GM12878 (cell line): Measurements from ENCODE around the gene GIMD1. TPM values are rescaled to one million over a fixed set of nuclear protein-coding genes. Genes with fewer than 3 reads are reported as not detected.

ENCODE experiments used
- ATAC-seq: fragments of 200-7000 bp; cut with Tn5 transposase; 3 replicates; pipeline ENCODE4 v1.9.1; 2020; ENCODE audit warnings: mild to moderate bottlenecking, moderate library complexity
- BruUV-seq: library from RNA; stranded (reverse); fragments of 400-500 nt; replicated peaks from 2 replicates; lab custom pipeline; 2021; lab: Mats Ljungman, UMichigan
- CTCF ChIA-PET: fragments of 300-600 bp; sonication (Branson Sonifier 250); formaldehyde crosslinking; extraction: SDS; loops from one replicate; lab custom pipeline; 2021; ENCODE audit warnings: inconsistent platforms; lab: Yijun Ruan, JAX
- POLR2A ChIA-PET: fragments of 350-600 bp; formaldehyde crosslinking; extraction: SDS; loops from one replicate; lab custom pipeline; 2021; ENCODE audit warnings: inconsistent platforms; lab: Charles Lee
- RAD21 ChIA-PET: fragments of 300-600 bp; sonication (Branson Sonifier 250); formaldehyde crosslinking; loops from one replicate; lab custom pipeline; 2023; ENCODE audit warnings: antibody characterized with exemption; ENCODE audit not compliant: unreplicated experiment; lab: Charles Lee
- SMC1A ChIA-PET: fragments of 300-600 bp; sonication (Branson Sonifier 250); formaldehyde crosslinking; loops from one replicate; lab custom pipeline; 2023; ENCODE audit not compliant: unreplicated experiment, uncharacterized antibody; lab: Charles Lee
- DNase-seq: peaks from one replicate; pipeline ENCODE4 v3.0.0-alpha.2; 2011; ENCODE audit warnings: low read depth, low spot score
- FAIRE-seq: peaks from 3 replicates; lab custom pipeline; 2011; peaks lifted over from hg19 to GRCh38; lab: Jason Lieb, UNC
- H2AFZ ChIP-seq: 2 replicates; pipeline ENCODE4 v1.6.0; 2011; ENCODE audit warnings: low read depth, low read length, control low read depth; ENCODE audit not compliant: control insufficient read depth
- H3K27ac ChIP-seq: 2 replicates; pipeline ENCODE4 v1.5.1; 2011; ENCODE audit warnings: control low read depth; ENCODE audit not compliant: control insufficient read depth, insufficient read depth
- H3K27me3 ChIP-seq, 2 experiments: replicated peaks in 1 of 2; 2 replicates each; pipeline versions ENCODE4 v1.6.0 to v1.6.1; 2011; ENCODE audit warnings: low read length in 1 of 2; ENCODE audit not compliant: control insufficient read depth in 2 of 2, insufficient read depth in 2 of 2
- H3K36me3 ChIP-seq, 2 experiments: 2 replicates each; pipeline ENCODE4 v1.5.1; 2011; ENCODE audit warnings: low read length in 1 of 2; ENCODE audit not compliant: control insufficient read depth in 2 of 2, insufficient read depth in 2 of 2
- H3K4me1 ChIP-seq: 2 replicates; pipeline ENCODE4 v1.6.1; 2011; ENCODE audit warnings: mild to moderate bottlenecking, low read length, moderate library complexity, mixed read lengths; ENCODE audit not compliant: control insufficient read depth, insufficient read depth
- H3K4me2 ChIP-seq: 2 replicates; pipeline ENCODE4 v1.6.0; 2011; ENCODE audit warnings: control low read depth; ENCODE audit not compliant: control insufficient read depth, insufficient read depth
- H3K4me3 ChIP-seq: fragments of 200-600 bp; sonication (generic); 2 replicates; pipeline ENCODE4 v1.5.1; 2016
- H3K79me2 ChIP-seq: 2 replicates; pipeline ENCODE4 v1.6.0; 2011; ENCODE audit warnings: low read length; ENCODE audit not compliant: control insufficient read depth, insufficient read depth
- H3K9ac ChIP-seq: 2 replicates; pipeline ENCODE4 v1.8.0; 2011; ENCODE audit warnings: low read length, control low read depth, mixed read lengths; ENCODE audit not compliant: control insufficient read depth, insufficient read depth
- H3K9me3 ChIP-seq: replicated peaks from 3 replicates; pipeline ENCODE4 v1.5.1; 2011; ENCODE audit warnings: mild to moderate bottlenecking, low read length; ENCODE audit not compliant: control insufficient read depth, insufficient read depth
- H4K20me1 ChIP-seq: 2 replicates; pipeline ENCODE4 v1.6.0; 2011; ENCODE audit not compliant: control insufficient read depth, insufficient read depth
- BMI1 ChIP-seq: fragments of 450-650 bp; IDR thresholded peaks from 2 replicates; pipeline ENCODE4 v1.6.1; 2016; ENCODE audit warnings: mild to moderate bottlenecking, moderate library complexity, borderline replicate concordance
- BRCA1 ChIP-seq: IDR thresholded peaks from 2 replicates; pipeline ENCODE4 v1.6.1; 2011; ENCODE audit warnings: low read depth, low read length, improper control_type of control experiment
- CBX3 ChIP-seq: fragments of 200-600 bp; sonication (generic); IDR thresholded peaks from 2 replicates; pipeline ENCODE4 v1.6.1; 2016; ENCODE audit warnings: low read depth, borderline replicate concordance
- EGR1 ChIP-seq, 2 experiments: IDR thresholded peaks; 1 replicate in 1 of 2; 2 replicates in 1 of 2; pipeline ENCODE4 v1.6.1; 2011 to 2012; ENCODE audit warnings: low read depth in 2 of 2, low read length in 2 of 2, borderline replicate concordance in 1 of 2, mild to moderate bottlenecking in 1 of 2, moderate library complexity in 1 of 2
- GABPA ChIP-seq: IDR thresholded peaks from 2 replicates; pipeline ENCODE4 v1.6.1; 2014; ENCODE audit warnings: antibody characterized with exemption, low read depth, mild to moderate bottlenecking, inconsistent platforms
- IKZF2 ChIP-seq, 2 experiments: fragments of 450-650 bp; IDR thresholded peaks; 2 replicates each; pipeline ENCODE4 v1.6.1; 2017; ENCODE audit warnings: mild to moderate bottlenecking in 2 of 2, moderate library complexity in 2 of 2
- MXI1 ChIP-seq: fragments of 150-350 bp; IDR thresholded peaks from 2 replicates; pipeline ENCODE4 v1.6.1; 2011; ENCODE audit warnings: low read depth, mild to moderate bottlenecking, inconsistent platforms, low read length, improper control_type of control experiment
- NFYB ChIP-seq: IDR thresholded peaks from 2 replicates; pipeline ENCODE4 v1.6.1; 2011; ENCODE audit warnings: low read depth, mild to moderate bottlenecking, low read length, improper control_type of control experiment, moderate library complexity; ENCODE audit not compliant: insufficient read depth
- SIX5 ChIP-seq: IDR thresholded peaks from 2 replicates; pipeline ENCODE4 v1.6.1; 2011; ENCODE audit warnings: mild to moderate bottlenecking, low read depth, low read length, moderate library complexity; ENCODE audit not compliant: severe bottlenecking
- SREBF1 ChIP-seq: IDR thresholded peaks from 2 replicates; pipeline ENCODE4 v1.6.1; 2012; ENCODE audit warnings: mild to moderate bottlenecking, low read length
- SRF ChIP-seq, 2 experiments: IDR thresholded peaks; 2 replicates each; pipeline ENCODE4 v1.6.1; 2011; ENCODE audit warnings: low read depth in 2 of 2, low read length in 2 of 2, mild to moderate bottlenecking in 1 of 2, moderate library complexity in 1 of 2
- SUPT20H ChIP-seq: IDR thresholded peaks from 2 replicates; pipeline ENCODE4 v1.6.1; 2011; ENCODE audit warnings: low read depth, mild to moderate bottlenecking, low read length, moderate library complexity, borderline replicate concordance; ENCODE audit not compliant: control insufficient read depth
- TAF1 ChIP-seq: IDR thresholded peaks from 2 replicates; pipeline ENCODE4 v1.6.1; 2011; ENCODE audit warnings: mild to moderate bottlenecking, low read depth, low read length, borderline replicate concordance
- TARDBP ChIP-seq: IDR thresholded peaks from 2 replicates; pipeline ENCODE4 v1.6.1; 2016; ENCODE audit warnings: borderline replicate concordance
- YBX1 ChIP-seq: fragments of 450-650 bp; IDR thresholded peaks from 2 replicates; pipeline ENCODE4 v1.6.1; 2016; ENCODE audit warnings: antibody characterized with exemption
- WGBS: methylation state at CpG from one replicate; pipeline ENCODE4 v1.1.6; 2016; ENCODE audit warnings: low lambda C conversion rate; ENCODE audit not compliant: insufficient replicate concordance, insufficient coverage; ENCODE audit errors: missing lambda C conversion rate; 5-methylcytosine and 5-hydroxymethylcytosine counted together
- in situ Hi-C: fragments of 300-500 bp; cut with MboI; formaldehyde crosslinking; loops from 9 replicates; pipeline ENCODE4 v1.14.3; 2018; ENCODE audit warnings: mixed read lengths
- intact Hi-C: fragments of 100-400 bp; cut with micrococcal nuclease; formaldehyde crosslinking; loops from one replicate; pipeline ENCODE4 v1.14.2; 2022; ENCODE audit not compliant: unreplicated experiment
- polyA plus RNA-seq, 11 experiments: library from polyadenylated mRNA; depleted of rRNA in 4 of 11; unstranded in 6 of 11; stranded (reverse) in 5 of 11; fragments of >200 nt; fragmentation: Nextera tagmentation in 4 of 11; fragmentation: Illumina TruSeq in 1 of 11; extraction: Ambion mirVana in 4 of 11; extraction: Trizol in 1 of 11; gene quantifications; 1 replicate in 1 of 11; 2 replicates in 10 of 11; pipeline versions ENCODE4 v1.2.1 to v1.2.3, GENCODE V29; 2011 to 2016; ENCODE audit warnings: inconsistent platforms in 2 of 11, missing spikeins in 2 of 11, low read depth in 1 of 11
- total RNA-seq, 4 experiments: library from RNA; depleted of rRNA in 3 of 4; stranded (reverse); fragments of >200 nt in 3 of 4; fragmentation: Illumina TruSeq in 1 of 4; extraction: Trizol in 1 of 4; gene quantifications; 2 replicates each; pipeline versions ENCODE4 v1.2.1 to v1.2.3, GENCODE V29; 2013 to 2021
- TF ChIP-seq, protein P1 (sequence below): IDR thresholded peaks from 2 replicates; pipeline ENCODE4 v1.6.1; 2012; ENCODE audit warnings: improper control_type of control experiment, low read depth, low read length; ENCODE audit not compliant: insufficient replicate concordance
- TF ChIP-seq, protein P2 (sequence below): IDR thresholded peaks from 2 replicates; pipeline ENCODE4 v1.6.1; 2011; ENCODE audit warnings: borderline replicate concordance, low read depth, mild to moderate bottlenecking, moderate library complexity, low read length; ENCODE audit not compliant: insufficient read depth, poor library complexity, severe bottlenecking
- TF ChIP-seq, protein P3 (sequence below): IDR thresholded peaks from 2 replicates; pipeline ENCODE4 v1.6.1; 2012; ENCODE audit warnings: low read depth, low read length, improper control_type of control experiment

The GIMD1 gene
- total and polyA plus RNA-seq, 10 of the 15 experiments (the other 5 are each of a cell fraction or from before 2014, with no cell fraction given), result 0.14 TPM; not detected in 9

DNA sequence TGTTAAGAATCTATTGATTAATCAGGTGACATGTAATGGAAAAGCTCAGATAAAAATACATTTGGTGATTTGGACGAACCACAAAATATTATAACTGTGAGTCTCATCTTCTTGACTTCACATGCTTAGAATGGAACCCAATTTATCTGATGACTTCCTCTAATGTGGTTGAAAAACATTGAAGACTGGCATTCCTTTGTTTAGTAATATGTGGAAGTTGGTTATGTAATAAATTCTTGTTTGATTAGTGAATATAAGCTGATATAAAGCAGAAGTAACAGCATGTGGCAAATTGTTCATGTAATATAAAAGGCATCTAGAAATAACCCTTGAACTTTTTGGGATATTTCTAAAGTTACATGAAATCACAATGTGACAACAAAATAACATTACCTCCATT is 9.7 kb downstream of the GIMD1 start:
- ATAC-seq (no peak), DNase-seq (no peak), FAIRE-seq (no peak)
- Histone ChIP-seq H2AFZ (no peak overlapping the region), H3K4me2 (no peak overlapping the region), H3K79me2 (no peaks in the 10 kb centered on the region), H3K36me3 (no peaks in the 10 kb centered on the region), H3K9ac (no peak overlapping the region), H3K4me1 (no peaks in the 10 kb centered on the region), H3K4me3 (no peak overlapping the region), H3K27me3 (no peaks in the 10 kb centered on the region), H3K9me3 (no peaks in the 10 kb centered on the region), H4K20me1 (no peaks in the 10 kb centered on the region), H3K27ac (no peak overlapping the region)
- ChIA-PET RAD21 (no interaction called here), SMC1A (no interaction called here), CTCF (interaction anchor here (1.4 kb wide), 1 partner anchor 11 kb away, joined by 3 read pairs; no protein-coding TSS in a partner anchor), POLR2A (no interaction called here)
- in situ Hi-C loops (no loop called here), intact Hi-C loops (no loop called here)
- 0% methylated on average over 1 of the region's 1 CpG for WGBS
- BruUV-seq, result no TSS peak
- no peak for TF ChIP-seq SIX5
- TF ChIP-seq IKZF2 (IDR thresholded peaks at IDR 0.05), result no peak
- no peak for TF ChIP-seq TAF1
- TF ChIP-seq, protein P1, sequence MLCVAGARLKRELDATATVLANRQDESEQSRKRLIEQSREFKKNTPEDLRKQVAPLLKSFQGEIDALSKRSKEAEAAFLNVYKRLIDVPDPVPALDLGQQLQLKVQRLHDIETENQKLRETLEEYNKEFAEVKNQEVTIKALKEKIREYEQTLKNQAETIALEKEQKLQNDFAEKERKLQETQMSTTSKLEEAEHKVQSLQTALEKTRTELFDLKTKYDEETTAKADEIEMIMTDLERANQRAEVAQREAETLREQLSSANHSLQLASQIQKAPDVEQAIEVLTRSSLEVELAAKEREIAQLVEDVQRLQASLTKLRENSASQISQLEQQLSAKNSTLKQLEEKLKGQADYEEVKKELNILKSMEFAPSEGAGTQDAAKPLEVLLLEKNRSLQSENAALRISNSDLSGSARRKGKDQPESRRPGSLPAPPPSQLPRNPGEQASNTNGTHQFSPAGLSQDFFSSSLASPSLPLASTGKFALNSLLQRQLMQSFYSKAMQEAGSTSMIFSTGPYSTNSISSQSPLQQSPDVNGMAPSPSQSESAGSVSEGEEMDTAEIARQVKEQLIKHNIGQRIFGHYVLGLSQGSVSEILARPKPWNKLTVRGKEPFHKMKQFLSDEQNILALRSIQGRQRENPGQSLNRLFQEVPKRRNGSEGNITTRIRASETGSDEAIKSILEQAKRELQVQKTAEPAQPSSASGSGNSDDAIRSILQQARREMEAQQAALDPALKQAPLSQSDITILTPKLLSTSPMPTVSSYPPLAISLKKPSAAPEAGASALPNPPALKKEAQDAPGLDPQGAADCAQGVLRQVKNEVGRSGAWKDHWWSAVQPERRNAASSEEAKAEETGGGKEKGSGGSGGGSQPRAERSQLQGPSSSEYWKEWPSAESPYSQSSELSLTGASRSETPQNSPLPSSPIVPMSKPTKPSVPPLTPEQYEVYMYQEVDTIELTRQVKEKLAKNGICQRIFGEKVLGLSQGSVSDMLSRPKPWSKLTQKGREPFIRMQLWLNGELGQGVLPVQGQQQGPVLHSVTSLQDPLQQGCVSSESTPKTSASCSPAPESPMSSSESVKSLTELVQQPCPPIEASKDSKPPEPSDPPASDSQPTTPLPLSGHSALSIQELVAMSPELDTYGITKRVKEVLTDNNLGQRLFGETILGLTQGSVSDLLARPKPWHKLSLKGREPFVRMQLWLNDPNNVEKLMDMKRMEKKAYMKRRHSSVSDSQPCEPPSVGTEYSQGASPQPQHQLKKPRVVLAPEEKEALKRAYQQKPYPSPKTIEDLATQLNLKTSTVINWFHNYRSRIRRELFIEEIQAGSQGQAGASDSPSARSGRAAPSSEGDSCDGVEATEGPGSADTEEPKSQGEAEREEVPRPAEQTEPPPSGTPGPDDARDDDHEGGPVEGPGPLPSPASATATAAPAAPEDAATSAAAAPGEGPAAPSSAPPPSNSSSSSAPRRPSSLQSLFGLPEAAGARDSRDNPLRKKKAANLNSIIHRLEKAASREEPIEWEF, result no peak
- TF ChIP-seq MXI1, result no peak
- TF ChIP-seq BRCA1, result no peak
- TF ChIP-seq YBX1, result no peak
- no peak for TF ChIP-seq NFYB
- TF ChIP-seq, protein P2, sequence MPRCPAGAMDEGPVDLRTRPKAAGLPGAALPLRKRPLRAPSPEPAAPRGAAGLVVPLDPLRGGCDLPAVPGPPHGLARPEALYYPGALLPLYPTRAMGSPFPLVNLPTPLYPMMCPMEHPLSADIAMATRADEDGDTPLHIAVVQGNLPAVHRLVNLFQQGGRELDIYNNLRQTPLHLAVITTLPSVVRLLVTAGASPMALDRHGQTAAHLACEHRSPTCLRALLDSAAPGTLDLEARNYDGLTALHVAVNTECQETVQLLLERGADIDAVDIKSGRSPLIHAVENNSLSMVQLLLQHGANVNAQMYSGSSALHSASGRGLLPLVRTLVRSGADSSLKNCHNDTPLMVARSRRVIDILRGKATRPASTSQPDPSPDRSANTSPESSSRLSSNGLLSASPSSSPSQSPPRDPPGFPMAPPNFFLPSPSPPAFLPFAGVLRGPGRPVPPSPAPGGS, result no peak
- TF ChIP-seq GABPA, result no peak
- TF ChIP-seq BMI1, result no peak
- TF ChIP-seq TARDBP, result no peak
- TF ChIP-seq EGR1 (IDR thresholded peaks at IDR 0.05; ENCODE audit: borderline replicate concordance in 1 of 2, low read depth in 2 of 2, low read length in 2 of 2), result no peak
- TF ChIP-seq SUPT20H, result no peak
- TF ChIP-seq, protein P3, sequence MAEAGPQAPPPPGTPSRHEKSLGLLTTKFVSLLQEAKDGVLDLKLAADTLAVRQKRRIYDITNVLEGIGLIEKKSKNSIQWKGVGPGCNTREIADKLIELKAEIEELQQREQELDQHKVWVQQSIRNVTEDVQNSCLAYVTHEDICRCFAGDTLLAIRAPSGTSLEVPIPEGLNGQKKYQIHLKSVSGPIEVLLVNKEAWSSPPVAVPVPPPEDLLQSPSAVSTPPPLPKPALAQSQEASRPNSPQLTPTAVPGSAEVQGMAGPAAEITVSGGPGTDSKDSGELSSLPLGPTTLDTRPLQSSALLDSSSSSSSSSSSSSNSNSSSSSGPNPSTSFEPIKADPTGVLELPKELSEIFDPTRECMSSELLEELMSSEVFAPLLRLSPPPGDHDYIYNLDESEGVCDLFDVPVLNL, result no peak
- TF ChIP-seq CBX3, result no peak
- no peak for TF ChIP-seq SRF (IDR thresholded peaks at IDR 0.05; ENCODE audit: low read depth in 2 of 2, low read length in 2 of 2)
- no peak for TF ChIP-seq SREBF1
